ENCODE measurements around the gene MRGPRF. TPM values are rescaled to one million over a fixed set of nuclear protein-coding genes. Genes with fewer than 3 reads are reported as not detected.

MRGPRF gene
- total RNA-seq, 1 experiment from 2014 or later, result 0.76 TPM

DNA sequence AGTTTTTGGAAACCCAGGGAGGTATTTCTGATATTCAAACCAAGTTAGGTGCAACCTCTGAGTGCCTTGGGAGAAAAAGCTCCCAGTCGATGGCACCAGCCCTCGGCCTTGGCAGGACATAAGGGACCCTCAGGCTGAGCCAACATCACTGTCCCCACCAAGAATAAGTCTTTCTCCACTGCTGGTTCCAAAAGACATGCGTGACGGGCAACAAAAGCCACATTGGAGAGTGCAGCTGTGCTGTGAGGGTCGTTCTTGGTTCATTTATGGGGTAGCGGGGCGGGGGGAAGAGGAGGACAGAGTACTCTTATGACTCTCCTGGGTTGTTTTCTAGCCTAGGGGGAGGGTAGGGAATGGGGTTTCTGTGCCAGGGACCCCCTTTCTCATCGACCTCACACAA, 24.5 kb upstream of the MRGPRF start (continued):
- TF ChIP-seq EGR1 (IDR thresholded peaks at IDR 0.05; ENCODE audit: low read depth), result no peak
- TF ChIP-seq EZH2phosphoT487 (IDR thresholded peaks at IDR 0.05; ENCODE audit: borderline replicate concordance), result no peak
- TF ChIP-seq CEBPB (IDR thresholded peaks at IDR 0.05; ENCODE audit: low read depth), result no peak
- no peak for TF ChIP-seq ZFX (IDR thresholded peaks at IDR 0.05)
- TF ChIP-seq, protein P1, sequence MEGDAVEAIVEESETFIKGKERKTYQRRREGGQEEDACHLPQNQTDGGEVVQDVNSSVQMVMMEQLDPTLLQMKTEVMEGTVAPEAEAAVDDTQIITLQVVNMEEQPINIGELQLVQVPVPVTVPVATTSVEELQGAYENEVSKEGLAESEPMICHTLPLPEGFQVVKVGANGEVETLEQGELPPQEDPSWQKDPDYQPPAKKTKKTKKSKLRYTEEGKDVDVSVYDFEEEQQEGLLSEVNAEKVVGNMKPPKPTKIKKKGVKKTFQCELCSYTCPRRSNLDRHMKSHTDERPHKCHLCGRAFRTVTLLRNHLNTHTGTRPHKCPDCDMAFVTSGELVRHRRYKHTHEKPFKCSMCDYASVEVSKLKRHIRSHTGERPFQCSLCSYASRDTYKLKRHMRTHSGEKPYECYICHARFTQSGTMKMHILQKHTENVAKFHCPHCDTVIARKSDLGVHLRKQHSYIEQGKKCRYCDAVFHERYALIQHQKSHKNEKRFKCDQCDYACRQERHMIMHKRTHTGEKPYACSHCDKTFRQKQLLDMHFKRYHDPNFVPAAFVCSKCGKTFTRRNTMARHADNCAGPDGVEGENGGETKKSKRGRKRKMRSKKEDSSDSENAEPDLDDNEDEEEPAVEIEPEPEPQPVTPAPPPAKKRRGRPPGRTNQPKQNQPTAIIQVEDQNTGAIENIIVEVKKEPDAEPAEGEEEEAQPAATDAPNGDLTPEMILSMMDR (IDR thresholded peaks at IDR 0.05 in 2 of 3, conservative IDR thresholded peaks at IDR 0.05 in 1 of 3; ENCODE audit: borderline replicate concordance in 1 of 3, insufficient read depth in 1 of 3, low read depth in 2 of 3, low read length in 2 of 3), result no peak
- TF ChIP-seq CBX3 (IDR thresholded peaks at IDR 0.05; ENCODE audit: low read depth), result no peak
- no peak for TF ChIP-seq SP1 (IDR thresholded peaks at IDR 0.05; ENCODE audit: low read depth)
- no peak for TF ChIP-seq EZH2 (IDR thresholded peaks at IDR 0.05)
- no peak for TF ChIP-seq ELF1 (IDR thresholded peaks at IDR 0.05; ENCODE audit: borderline replicate concordance, low read depth)
- TF ChIP-seq, protein P2, sequence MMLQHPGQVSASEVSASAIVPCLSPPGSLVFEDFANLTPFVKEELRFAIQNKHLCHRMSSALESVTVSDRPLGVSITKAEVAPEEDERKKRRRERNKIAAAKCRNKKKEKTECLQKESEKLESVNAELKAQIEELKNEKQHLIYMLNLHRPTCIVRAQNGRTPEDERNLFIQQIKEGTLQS (IDR thresholded peaks at IDR 0.05), result no peak

DNA sequence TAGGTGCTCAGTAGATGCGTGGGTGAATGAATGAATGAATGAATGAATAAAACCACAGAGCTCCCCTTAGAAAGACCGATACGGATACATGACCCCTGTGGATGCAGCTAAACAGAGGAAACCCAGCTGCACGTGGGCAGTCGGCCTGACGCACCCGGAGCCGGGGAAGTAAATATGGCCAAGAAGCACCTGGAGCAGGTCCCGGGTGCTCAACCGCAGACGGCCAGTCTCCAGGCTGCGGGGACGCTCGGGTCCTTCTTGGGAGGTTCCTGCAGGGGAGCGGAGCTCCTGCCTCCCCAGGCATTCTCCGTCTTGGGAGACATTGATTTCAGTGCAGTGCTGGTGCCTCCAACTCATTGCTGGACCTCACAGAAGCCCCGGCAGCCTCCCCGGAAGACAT, 24.0 kb upstream of the MRGPRF start:
- ChIA-PET RAD21 (ENCODE audit: low non-redundant PET in 1 of 2, low total read pairs in 2 of 2, uncharacterized antibody in 2 of 2, unreplicated experiment in 2 of 2) (no interaction called here), POLR2A (no interaction called here), CTCF (no interaction called here)
- no peaks in the 10 kb centered on the region for H3K9me3 ChIP-seq (ENCODE audit: control insufficient read depth in 1 of 2, insufficient read depth in 1 of 2, low read depth in 1 of 2, low read length in 2 of 2)
- no peak overlapping the region for H3K4me2 ChIP-seq (ENCODE audit: low read length)
- H3K36me3 ChIP-seq (ENCODE audit: control insufficient read depth in 1 of 2, insufficient read depth in 2 of 2, low read length in 2 of 2), result no peaks in the 10 kb centered on the region
- no peak overlapping the region for H2AFZ ChIP-seq (ENCODE audit: low read depth, low read length, poor library complexity, severe bottlenecking)
- no peaks in the 10 kb centered on the region for H3K79me2 ChIP-seq (ENCODE audit: insufficient read depth, low read length)
- no peaks in the 10 kb centered on the region for H3K4me1 ChIP-seq (ENCODE audit: control insufficient read depth in 1 of 2, insufficient read depth in 2 of 2, low read length in 2 of 2)
- no peak overlapping the region for H3K4me3 ChIP-seq (replicated peaks in 1 of 2; ENCODE audit: low read depth in 1 of 2, low read length in 2 of 2)
- no peaks in the 10 kb centered on the region for H3K9me2 ChIP-seq (ENCODE audit: insufficient read depth)
- no peaks in the 10 kb centered on the region for H3K27me3 ChIP-seq (ENCODE audit: insufficient read depth, low read length)
- TF ChIP-seq YY1 (IDR thresholded peaks at IDR 0.05; ENCODE audit: extremely low read depth, insufficient replicate concordance, low read depth, low read length) (no peak), CEBPB (IDR thresholded peaks at IDR 0.05; ENCODE audit: low read depth) (no peak), ZFX (IDR thresholded peaks at IDR 0.05) (no peak), POLR2A (IDR thresholded peaks at IDR 0.05; ENCODE audit: borderline replicate concordance, extremely low read depth, insufficient read depth, insufficient read length) (no peak), ZNF274 (IDR thresholded peaks at IDR 0.05; ENCODE audit: low read depth, low read length) (no peak)
- TF ChIP-seq, protein P3, sequence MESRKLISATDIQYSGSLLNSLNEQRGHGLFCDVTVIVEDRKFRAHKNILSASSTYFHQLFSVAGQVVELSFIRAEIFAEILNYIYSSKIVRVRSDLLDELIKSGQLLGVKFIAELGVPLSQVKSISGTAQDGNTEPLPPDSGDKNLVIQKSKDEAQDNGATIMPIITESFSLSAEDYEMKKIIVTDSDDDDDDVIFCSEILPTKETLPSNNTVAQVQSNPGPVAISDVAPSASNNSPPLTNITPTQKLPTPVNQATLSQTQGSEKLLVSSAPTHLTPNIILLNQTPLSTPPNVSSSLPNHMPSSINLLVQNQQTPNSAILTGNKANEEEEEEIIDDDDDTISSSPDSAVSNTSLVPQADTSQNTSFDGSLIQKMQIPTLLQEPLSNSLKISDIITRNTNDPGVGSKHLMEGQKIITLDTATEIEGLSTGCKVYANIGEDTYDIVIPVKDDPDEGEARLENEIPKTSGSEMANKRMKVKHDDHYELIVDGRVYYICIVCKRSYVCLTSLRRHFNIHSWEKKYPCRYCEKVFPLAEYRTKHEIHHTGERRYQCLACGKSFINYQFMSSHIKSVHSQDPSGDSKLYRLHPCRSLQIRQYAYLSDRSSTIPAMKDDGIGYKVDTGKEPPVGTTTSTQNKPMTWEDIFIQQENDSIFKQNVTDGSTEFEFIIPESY (IDR thresholded peaks at IDR 0.05; ENCODE audit: extremely low read depth, insufficient replicate concordance, low read length), result no peak
- TF ChIP-seq, protein P1 (IDR thresholded peaks at IDR 0.05 in 2 of 3, conservative IDR thresholded peaks at IDR 0.05 in 1 of 3; ENCODE audit: borderline replicate concordance in 1 of 3, insufficient read depth in 1 of 3, low read depth in 2 of 3, low read length in 2 of 3), result no peak
- DNase-seq (ENCODE audit: low read depth, low spot score) (no peak), ATAC-seq (no peak)
- H3K9ac ChIP-seq (ENCODE audit: low read length), result no peak overlapping the region
- H3K27ac ChIP-seq (ENCODE audit: low read depth, low read length), result no peak overlapping the region
- no TSS peak for BruUV-seq (replicated peaks)
- intact Hi-C loops (cut with micrococcal nuclease), result no loop called here
- no peaks in the 10 kb centered on the region for H4K20me1 ChIP-seq (ENCODE audit: insufficient read depth)
